ENCODE data around the gene FNTB.

Gene FNTB

GRCh38 chr14:64986648-64987437, at the start of gene FNTB:
Gene FNTB (plus strand): TSS chr14:64986895. CDS start chr14:64986954, 59 bp downstream.
- peak; percentile 97 for DNase-seq (ENCODE audit: low spot score)

DNA sequence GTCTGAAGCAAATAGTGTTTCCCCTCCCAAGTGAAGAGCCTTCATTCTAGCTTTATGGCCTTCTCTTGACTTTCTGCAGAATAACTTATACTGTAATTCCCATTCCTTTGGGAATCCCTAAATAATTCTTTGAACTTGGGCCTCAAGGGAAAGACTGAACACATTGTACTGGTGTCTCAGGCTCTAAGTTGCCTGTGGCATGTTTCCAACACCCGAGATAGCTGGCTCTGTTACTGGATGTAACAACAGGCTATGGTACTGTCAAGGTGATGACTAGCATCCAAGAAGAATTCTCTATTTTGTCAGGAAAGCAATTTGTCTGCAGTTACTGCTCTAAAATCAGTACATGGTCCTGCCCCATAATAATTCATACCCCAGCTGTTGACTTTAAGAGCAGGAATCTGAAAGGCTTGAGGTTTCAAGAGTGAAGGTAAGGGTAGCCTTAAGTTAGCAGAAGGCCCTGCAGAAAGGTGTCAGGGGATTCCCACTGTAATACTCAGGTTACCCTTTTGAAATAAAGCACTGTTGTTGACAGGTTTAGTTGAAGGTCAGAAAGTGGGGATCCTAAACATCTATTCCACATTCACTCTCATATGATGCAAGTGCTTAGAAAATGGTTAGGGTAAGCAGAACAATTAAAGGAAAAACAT, 49.4 kb upstream of the FNTB start:
- peak; percentile 82 for DNase-seq (ENCODE audit: low spot score)

GRCh38 chr14:64937821-64938193, 48.9 kb upstream of the FNTB start:
- DNase-seq (ENCODE audit: low spot score) = no peak

GRCh38 chr14:64938972-64939816, 47.5 kb upstream of the FNTB start:
- no peak for DNase-seq (ENCODE audit: low spot score)

DNA sequence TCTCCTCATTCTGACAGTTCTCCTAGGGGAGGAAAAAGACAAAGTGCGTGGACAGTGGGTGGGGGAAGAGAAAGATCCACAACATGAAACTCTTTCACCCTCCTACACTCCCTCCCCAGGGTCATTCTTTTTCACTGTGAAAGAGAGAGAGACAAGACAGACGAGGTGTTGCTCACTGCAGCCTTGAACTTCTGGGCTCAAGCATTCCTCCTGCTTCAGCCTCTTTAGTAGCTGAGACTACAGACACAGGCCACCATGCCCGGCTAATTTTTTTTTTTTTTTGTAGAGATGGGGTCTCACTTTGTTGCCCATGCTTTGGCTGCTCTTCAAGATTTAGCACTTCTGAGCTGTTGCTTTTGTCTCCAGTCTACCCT, 46.9 kb upstream of the FNTB start:
- no peak for DNase-seq (ENCODE audit: low spot score)

GRCh38 chr14:64940336-64940910, 46.3 kb upstream of the FNTB start:
- no peak for DNase-seq (ENCODE audit: low spot score)

DNA sequence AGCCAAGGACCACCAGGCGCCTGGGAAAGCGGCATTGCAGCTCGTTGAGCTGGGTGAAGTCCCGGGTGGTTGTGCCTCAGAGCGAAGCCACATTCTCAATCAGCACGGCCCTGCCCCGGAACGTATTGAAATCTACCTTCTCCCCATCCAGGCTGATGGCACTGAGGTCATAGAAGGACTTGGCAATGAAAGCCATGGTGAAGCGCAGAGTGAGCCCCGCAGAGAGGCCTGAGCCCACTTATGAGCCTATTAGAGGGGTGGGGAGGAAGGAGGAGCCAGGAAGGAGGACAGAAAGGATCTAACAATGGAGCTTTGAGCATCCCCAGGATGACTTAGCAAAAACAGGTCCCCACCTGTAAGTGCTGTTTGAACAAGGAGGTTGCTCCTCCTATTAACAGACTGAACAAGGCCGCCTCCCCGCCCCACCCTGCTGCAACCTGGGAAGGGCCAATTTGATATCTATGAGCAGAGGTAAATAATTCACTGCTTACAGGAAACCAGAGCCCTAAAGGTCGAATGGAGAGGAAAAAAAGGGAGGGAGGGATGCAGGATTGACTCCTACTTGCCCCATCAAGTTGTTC, 44.1 kb upstream of the FNTB start, which contains the start of gene GPX2:
Gene GPX2, minus strand, starts transcription at position 215 of the 581 bp plus-strand sequence. Its CDS starts 19 bp downstream, at position 196.
- DNase-seq (ENCODE audit: low spot score) = no peak

GRCh38 chr14:64943556-64943955, 43.1 kb upstream of the FNTB start:
- no peak for DNase-seq (ENCODE audit: low spot score)

GRCh38 chr14:64944041-64944440, 42.7 kb upstream of the FNTB start:
- DNase-seq (ENCODE audit: low spot score) = no peak

GRCh38 chr14:64944861-64945260, 41.8 kb upstream of the FNTB start:
- no peak for DNase-seq (ENCODE audit: low spot score)

- DNase-seq (ENCODE audit: low spot score) = no peak
These were observed 41.1 kb upstream of the FNTB start for GRCh38 chr14:64945431-64946178.

- DNase-seq (ENCODE audit: low spot score) = no peak
These were observed 40.2 kb upstream of the FNTB start for GRCh38 chr14:64946310-64947045.

- DNase-seq (ENCODE audit: low spot score) = no peak
These were observed 38.7 kb upstream of the FNTB start for GRCh38 chr14:64947710-64948611.

DNA sequence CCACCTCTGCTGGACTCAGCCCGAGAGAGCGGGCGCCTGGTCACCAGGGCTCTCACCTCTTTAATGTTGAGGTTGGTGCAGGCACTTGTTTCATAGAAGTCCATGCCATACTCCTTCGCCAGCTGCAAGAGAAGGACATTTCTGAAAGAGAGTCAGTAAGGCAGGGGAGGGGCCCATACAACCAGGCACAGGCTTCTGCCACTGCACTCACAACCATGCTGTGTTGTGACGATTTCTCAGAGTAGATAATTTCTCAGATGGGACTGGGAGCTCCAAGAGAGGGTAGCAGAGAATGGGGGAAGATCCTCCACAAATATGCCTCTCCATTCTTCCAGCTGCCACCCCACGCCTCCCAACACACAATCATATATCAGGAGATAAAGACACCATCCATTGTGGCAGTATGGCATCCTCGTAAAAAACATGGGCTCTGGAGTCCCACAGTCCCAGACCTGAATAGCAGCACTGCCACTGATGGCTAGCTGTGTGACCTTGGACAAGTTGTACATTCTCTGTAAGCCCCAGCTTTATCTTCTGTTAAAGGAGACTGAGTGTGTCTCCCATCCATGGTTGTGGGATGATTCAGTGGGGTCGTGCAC, 38.0 kb upstream of the FNTB start:
- DNase-seq (ENCODE audit: low spot score) = no peak

DNA sequence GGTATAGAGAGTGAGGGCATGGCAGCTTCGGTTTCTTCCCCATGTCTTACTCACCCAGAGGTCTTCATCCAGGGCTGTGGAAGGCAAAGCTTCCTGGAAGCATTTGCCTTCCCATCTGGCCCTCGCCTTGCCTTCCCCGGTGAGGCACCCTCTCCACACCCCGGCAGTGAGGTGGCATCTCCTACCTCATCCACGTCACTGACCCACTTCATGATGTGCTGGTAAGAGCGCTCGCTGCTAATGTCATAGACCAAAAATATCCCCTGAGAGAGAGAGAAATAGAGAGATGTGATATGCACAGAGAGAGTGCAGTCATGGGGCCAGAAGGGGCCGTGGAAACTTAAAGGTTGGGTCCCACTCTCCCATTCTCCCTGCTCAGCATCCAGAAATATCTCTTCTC, 35.8 kb upstream of the FNTB start:
- no peak for DNase-seq (ENCODE audit: low spot score)

GRCh38 chr14:64951291-64951690, 35.4 kb upstream of the FNTB start:
- DNase-seq (ENCODE audit: low spot score) = no peak

DNA sequence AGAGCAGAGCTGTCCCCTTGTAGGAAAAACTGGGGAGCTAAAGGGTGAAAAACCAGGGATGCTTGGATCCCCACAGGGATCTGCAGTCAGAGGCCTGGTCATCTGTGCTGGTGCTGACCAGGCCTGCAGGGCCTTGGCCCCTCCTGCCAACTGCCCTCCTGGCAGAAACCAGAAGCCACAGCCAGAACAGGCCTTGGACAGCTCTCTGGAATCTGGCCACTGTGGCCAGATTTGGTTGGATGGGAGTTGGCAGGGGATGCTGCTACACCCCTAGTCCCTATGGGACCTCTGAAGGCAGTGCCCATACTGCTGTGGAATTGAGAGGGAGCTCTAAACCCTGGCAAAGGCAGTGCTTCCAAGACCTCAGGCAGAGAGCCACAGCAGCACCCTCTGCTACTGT, 35.0 kb upstream of the FNTB start:
- no peak for DNase-seq (ENCODE audit: low spot score)

DNA sequence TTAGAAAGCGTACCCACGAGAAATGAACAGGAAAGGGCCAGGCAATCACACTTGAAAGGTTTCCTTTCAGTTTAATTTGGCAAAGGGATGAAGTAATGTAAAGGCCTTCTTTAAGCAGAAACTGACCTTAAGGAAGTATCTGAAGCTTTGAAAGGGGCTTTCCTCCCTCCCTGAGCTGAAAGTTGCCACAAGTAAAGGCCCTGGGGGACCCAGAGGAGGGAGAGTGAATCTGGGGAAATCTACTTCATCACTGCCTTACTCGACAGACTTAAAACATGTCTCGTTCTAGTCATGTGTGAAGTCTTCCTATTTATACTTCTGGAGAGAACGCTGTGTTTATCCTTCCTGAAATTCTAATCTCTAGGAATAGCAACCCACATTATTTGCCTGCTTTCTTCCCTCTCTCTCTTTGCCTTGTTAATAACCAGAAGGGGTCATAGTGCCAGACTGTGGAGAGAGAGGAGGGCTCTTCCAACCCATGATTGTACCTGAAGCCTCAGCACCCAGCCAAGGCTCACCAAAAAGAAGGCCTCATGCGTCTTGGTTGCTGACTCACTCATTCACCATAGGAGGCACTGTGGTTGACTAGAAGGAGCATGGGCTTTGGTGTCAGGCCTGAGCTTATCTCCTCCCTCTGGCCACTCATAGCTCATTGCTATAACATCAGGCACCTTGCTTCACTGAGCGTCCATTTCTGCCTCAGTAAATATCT, 33.9 kb upstream of the FNTB start:
- no peak for DNase-seq (ENCODE audit: low spot score)

DNA sequence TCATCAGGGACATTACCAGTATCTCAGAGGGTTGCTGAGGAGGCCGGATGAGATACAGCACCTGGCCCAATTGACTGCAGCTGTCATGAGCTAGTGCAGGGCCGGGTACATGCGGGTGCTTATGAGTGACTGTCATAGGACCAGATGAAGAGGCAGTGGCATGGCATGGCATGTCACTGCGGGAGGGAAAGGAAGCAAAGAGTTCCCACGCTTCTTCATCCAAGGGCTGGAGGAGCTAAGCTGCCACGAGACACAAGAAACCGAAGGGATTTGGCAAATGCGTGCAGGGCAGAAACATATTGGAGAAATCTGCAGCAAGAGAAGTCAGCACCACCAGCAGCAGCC, 33.4 kb upstream of the FNTB start:
- DNase-seq (ENCODE audit: low spot score) = no peak
